Measurements from ENCODE around the gene MCIDAS.

GRCh38 chr5:55220433-55221185 lies 6.5 kb downstream of the MCIDAS start:
- no peak for TF ChIP-seq CTCF (IDR thresholded peaks at IDR 0.05 in 8 of 11, conservative IDR thresholded peaks at IDR 0.05 in 3 of 11)
- peak in 2 of 3 donors; percentile 27 to 55 for TF ChIP-seq POLR2AphosphoS5 (IDR thresholded peaks at IDR 0.05)
- no peak for TF ChIP-seq POLR2A (IDR thresholded peaks at IDR 0.05)
